ENCODE data around the gene FAM161B.
"Not testable (repeated sequence)": the region's sequence is repeated elsewhere in the genome, so short reads cannot be mapped to it uniquely, and the experiment has no call there.

Gene FAM161B

GRCh38 chr14:73949752-73950734 is at the start of gene FAM161B, which contains the start of gene COQ6:
TSS of gene FAM161B (minus strand) at chr14:73950094. CDS start at chr14:73950026, 68 bp downstream.
TSS of gene COQ6 (plus strand) at chr14:73950302. CDS start at chr14:73950333, 31 bp downstream.
- Mint-ChIP-seq H3K27me3 (ENCODE audit: low read depth) (no peaks in the 10 kb centered on the region), H3K36me3 (ENCODE audit: low read depth) (peaks cover 3% of the 10 kb centered on the region), H3K4me3 (peak within 1 kb of the TSS; percentile 99), H3K9me3 (no peaks in the 10 kb centered on the region), H3K4me1 (ENCODE audit: low read depth) (peaks cover 14% of the 10 kb centered on the region), H3K27ac (peak within 1 kb of the TSS; percentile 95)
- DNase-seq (ENCODE audit: low spot score): peak; percentile 94

GRCh38 chr14:73998726-73999125 is 48.8 kb upstream of the FAM161B start:
- Mint-ChIP-seq H3K36me3 (ENCODE audit: low read depth) (no peaks in the 10 kb centered on the region), H3K4me3 (no peak overlapping the region), H3K27ac (no peak overlapping the region), H3K4me1 (ENCODE audit: low read depth) (no peaks in the 10 kb centered on the region), H3K9me3 (no peaks in the 10 kb centered on the region), H3K27me3 (ENCODE audit: low read depth) (no peaks in the 10 kb centered on the region)
- no peak for DNase-seq (ENCODE audit: low spot score)

GRCh38 chr14:73997944-73998447 is 48.1 kb upstream of the FAM161B start:
- Mint-ChIP-seq H3K4me1 (ENCODE audit: low read depth) (no peaks in the 10 kb centered on the region), H3K36me3 (ENCODE audit: low read depth) (no peaks in the 10 kb centered on the region), H3K9me3 (no peaks in the 10 kb centered on the region), H3K27ac (no peak overlapping the region), H3K27me3 (ENCODE audit: low read depth) (no peaks in the 10 kb centered on the region), H3K4me3 (no peak overlapping the region)
- DNase-seq (ENCODE audit: low spot score): no peak

GRCh38 chr14:73997108-73997943 is 47.4 kb upstream of the FAM161B start:
- Mint-ChIP-seq H3K27me3 (ENCODE audit: low read depth) (no peaks in the 10 kb centered on the region), H3K4me3 (no peak overlapping the region), H3K27ac (no peak overlapping the region), H3K9me3 (no peaks in the 10 kb centered on the region), H3K36me3 (ENCODE audit: low read depth) (no peaks in the 10 kb centered on the region), H3K4me1 (ENCODE audit: low read depth) (no peaks in the 10 kb centered on the region)
- DNase-seq (ENCODE audit: low spot score): no peak

- Mint-ChIP-seq H3K36me3 (ENCODE audit: low read depth) (no peaks in the 10 kb centered on the region), H3K4me3 (no peak overlapping the region), H3K4me1 (ENCODE audit: low read depth) (no peaks in the 10 kb centered on the region), H3K27me3 (ENCODE audit: low read depth) (no peaks in the 10 kb centered on the region), H3K9me3 (no peaks in the 10 kb centered on the region), H3K27ac (no peak overlapping the region)
- DNase-seq (ENCODE audit: low spot score): no peak
These were observed 46.8 kb upstream of the FAM161B start for GRCh38 chr14:73996731-73997107.

GRCh38 chr14:73995977-73996378 is 46.1 kb upstream of the FAM161B start:
- Mint-ChIP-seq H3K36me3 (ENCODE audit: low read depth) (no peaks in the 10 kb centered on the region), H3K9me3 (no peaks in the 10 kb centered on the region), H3K4me1 (ENCODE audit: low read depth) (no peaks in the 10 kb centered on the region), H3K4me3 (no peak overlapping the region), H3K27me3 (ENCODE audit: low read depth) (no peaks in the 10 kb centered on the region), H3K27ac (no peak overlapping the region)
- DNase-seq (ENCODE audit: low spot score): no peak

- not testable (repeated sequence) for H3K27me3 Mint-ChIP-seq (ENCODE audit: low read depth); H3K36me3 Mint-ChIP-seq (ENCODE audit: low read depth); H3K4me1 Mint-ChIP-seq (ENCODE audit: low read depth); H3K4me3 Mint-ChIP-seq; DNase-seq (ENCODE audit: low spot score); H3K27ac Mint-ChIP-seq; H3K9me3 Mint-ChIP-seq
These were observed 45.0 kb upstream of the FAM161B start for GRCh38 chr14:73994926-73995325.

GRCh38 chr14:73991092-73991491 is 41.2 kb upstream of the FAM161B start:
- no peak overlapping the region for H3K27ac Mint-ChIP-seq
- no peak for DNase-seq (ENCODE audit: low spot score)
- peaks cover 4% of the 10 kb centered on the region for H3K36me3 Mint-ChIP-seq (ENCODE audit: low read depth)
- no peaks in the 10 kb centered on the region for H3K4me1 Mint-ChIP-seq (ENCODE audit: low read depth)
- no peaks in the 10 kb centered on the region for H3K9me3 Mint-ChIP-seq
- H3K4me3 Mint-ChIP-seq: no peak overlapping the region
- no peaks in the 10 kb centered on the region for H3K27me3 Mint-ChIP-seq (ENCODE audit: low read depth)

- H3K4me1 Mint-ChIP-seq (ENCODE audit: low read depth); H3K9me3 Mint-ChIP-seq; H3K4me3 Mint-ChIP-seq; H3K27ac Mint-ChIP-seq; H3K27me3 Mint-ChIP-seq (ENCODE audit: low read depth); DNase-seq (ENCODE audit: low spot score): not testable (repeated sequence)
- H3K36me3 Mint-ChIP-seq (ENCODE audit: low read depth): peaks cover 11% of the 10 kb centered on the region
These were observed 38.8 kb upstream of the FAM161B start for GRCh38 chr14:73988656-73989055.

GRCh38 chr14:73988065-73988464 is 38.2 kb upstream of the FAM161B start:
- Mint-ChIP-seq H3K9me3 (no peaks in the 10 kb centered on the region), H3K4me3 (no peak overlapping the region), H3K27me3 (ENCODE audit: low read depth) (no peaks in the 10 kb centered on the region), H3K36me3 (ENCODE audit: low read depth) (peaks cover 11% of the 10 kb centered on the region), H3K4me1 (ENCODE audit: low read depth) (no peaks in the 10 kb centered on the region), H3K27ac (no peak overlapping the region)
- DNase-seq (ENCODE audit: low spot score): no peak

GRCh38 chr14:73977896-73978295 is 28.0 kb upstream of the FAM161B start:
- Mint-ChIP-seq H3K36me3 (ENCODE audit: low read depth) (peaks cover 4% of the 10 kb centered on the region), H3K27ac (no peak overlapping the region), H3K4me3 (no peak overlapping the region), H3K4me1 (ENCODE audit: low read depth) (no peaks in the 10 kb centered on the region), H3K9me3 (no peaks in the 10 kb centered on the region), H3K27me3 (ENCODE audit: low read depth) (no peaks in the 10 kb centered on the region)
- no peak for DNase-seq (ENCODE audit: low spot score)

- Mint-ChIP-seq H3K27ac (no peak overlapping the region), H3K4me3 (no peak overlapping the region), H3K9me3 (no peaks in the 10 kb centered on the region), H3K27me3 (ENCODE audit: low read depth) (no peaks in the 10 kb centered on the region), H3K36me3 (ENCODE audit: low read depth) (peaks cover 5% of the 10 kb centered on the region), H3K4me1 (ENCODE audit: low read depth) (no peaks in the 10 kb centered on the region)
- no peak for DNase-seq (ENCODE audit: low spot score)
These were observed 26.2 kb upstream of the FAM161B start for GRCh38 chr14:73976125-73976524.

GRCh38 chr14:73973497-73973896 is 23.6 kb upstream of the FAM161B start:
- H3K27me3 Mint-ChIP-seq (ENCODE audit: low read depth): no peaks in the 10 kb centered on the region
- H3K4me1 Mint-ChIP-seq (ENCODE audit: low read depth): no peaks in the 10 kb centered on the region
- H3K9me3 Mint-ChIP-seq: no peaks in the 10 kb centered on the region
- DNase-seq (ENCODE audit: low spot score): no peak
- H3K4me3 Mint-ChIP-seq: no peak overlapping the region
- peaks cover 6% of the 10 kb centered on the region for H3K36me3 Mint-ChIP-seq (ENCODE audit: low read depth)
- H3K27ac Mint-ChIP-seq: no peak overlapping the region

- no peak for DNase-seq (ENCODE audit: low spot score)
- Mint-ChIP-seq H3K4me1 (ENCODE audit: low read depth) (no peaks in the 10 kb centered on the region), H3K9me3 (no peaks in the 10 kb centered on the region), H3K36me3 (ENCODE audit: low read depth) (peaks cover 6% of the 10 kb centered on the region), H3K27me3 (ENCODE audit: low read depth) (no peaks in the 10 kb centered on the region), H3K4me3 (no peak overlapping the region), H3K27ac (no peak overlapping the region)
These were observed 19.0 kb upstream of the FAM161B start for GRCh38 chr14:73968885-73969284.
